ACHN (cell line): Measurements from ENCODE around the gene TMEM39A.

Experiments used
- DNase-seq: peaks from one replicate; pipeline ENCODE4 v3.0.0-alpha.2; 2015
- in situ Hi-C: cut with HindIII; loops from 2 replicates; pipeline ENCODE4 v1.10.0; 2017; ENCODE audit warnings: low sequenced_read_pairs, low pct_ligation_motif_present, low pct_unique_long_range_greater_than_20kb

Gene TMEM39A, protein sequence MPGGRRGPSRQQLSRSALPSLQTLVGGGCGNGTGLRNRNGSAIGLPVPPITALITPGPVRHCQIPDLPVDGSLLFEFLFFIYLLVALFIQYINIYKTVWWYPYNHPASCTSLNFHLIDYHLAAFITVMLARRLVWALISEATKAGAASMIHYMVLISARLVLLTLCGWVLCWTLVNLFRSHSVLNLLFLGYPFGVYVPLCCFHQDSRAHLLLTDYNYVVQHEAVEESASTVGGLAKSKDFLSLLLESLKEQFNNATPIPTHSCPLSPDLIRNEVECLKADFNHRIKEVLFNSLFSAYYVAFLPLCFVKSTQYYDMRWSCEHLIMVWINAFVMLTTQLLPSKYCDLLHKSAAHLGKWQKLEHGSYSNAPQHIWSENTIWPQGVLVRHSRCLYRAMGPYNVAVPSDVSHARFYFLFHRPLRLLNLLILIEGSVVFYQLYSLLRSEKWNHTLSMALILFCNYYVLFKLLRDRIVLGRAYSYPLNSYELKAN

DNA sequence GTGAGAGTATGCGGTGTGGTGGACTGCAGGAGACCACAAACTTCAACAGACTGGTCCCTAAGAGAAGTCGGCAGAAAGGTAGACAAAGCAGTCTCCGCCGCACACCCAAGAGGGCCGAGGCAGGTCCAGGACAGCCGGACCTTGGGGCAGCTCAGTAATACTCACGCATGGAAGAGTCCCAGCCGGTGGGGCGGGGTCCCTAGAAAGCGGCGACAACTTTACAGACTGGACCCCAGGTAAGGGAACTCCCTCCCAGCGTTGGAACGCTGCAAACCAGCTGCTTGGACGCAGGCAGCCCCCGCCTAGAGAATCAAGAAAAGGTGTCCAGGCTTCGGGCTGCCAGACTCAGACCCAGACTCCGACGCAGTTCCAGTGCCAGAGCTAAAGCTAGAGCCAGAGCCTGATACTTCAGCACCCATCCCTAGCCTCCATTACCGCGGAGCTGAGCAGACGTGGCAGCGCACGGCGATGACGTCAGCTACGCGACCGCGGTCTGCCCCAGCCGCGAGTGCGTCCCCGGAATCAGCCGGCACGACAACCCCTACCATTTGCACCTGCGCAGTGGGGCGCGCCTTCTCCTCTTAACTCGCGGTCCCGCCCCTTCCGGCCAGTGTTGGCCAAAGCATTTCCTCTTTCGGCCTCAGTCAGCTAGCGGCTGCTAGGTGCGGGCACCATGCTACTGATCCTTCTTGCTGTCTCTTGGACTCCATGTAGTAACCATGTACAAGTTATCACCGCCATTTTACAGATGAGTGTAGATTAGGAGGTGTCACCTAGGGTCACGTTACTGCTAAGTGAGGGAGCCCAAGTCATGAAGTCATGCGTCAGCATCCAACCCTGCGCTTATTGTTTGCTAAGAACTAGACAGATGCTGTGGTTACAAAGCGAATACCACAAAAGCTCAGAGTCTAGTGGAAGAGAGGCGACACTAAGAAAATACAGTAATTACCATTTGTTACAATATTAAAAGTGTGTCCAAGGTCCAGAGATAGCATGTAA lies at the start of gene TMEM39A:
Gene TMEM39A (minus strand): TSS at position 445 of the 999 bp plus-strand sequence. CDS start 1,541 bp downstream, outside the sequence.
- peak; percentile 97 for DNase-seq
- in situ Hi-C loops: no loop called here

GRCh38 chr3:119510690-119511089 lies 47.3 kb upstream of the TMEM39A start:
- in situ Hi-C loops: no loop called here
- no peak for DNase-seq

GRCh38 chr3:119508172-119508845 lies 44.9 kb upstream of the TMEM39A start:
- in situ Hi-C loops: no loop called here
- no peak for DNase-seq

DNA sequence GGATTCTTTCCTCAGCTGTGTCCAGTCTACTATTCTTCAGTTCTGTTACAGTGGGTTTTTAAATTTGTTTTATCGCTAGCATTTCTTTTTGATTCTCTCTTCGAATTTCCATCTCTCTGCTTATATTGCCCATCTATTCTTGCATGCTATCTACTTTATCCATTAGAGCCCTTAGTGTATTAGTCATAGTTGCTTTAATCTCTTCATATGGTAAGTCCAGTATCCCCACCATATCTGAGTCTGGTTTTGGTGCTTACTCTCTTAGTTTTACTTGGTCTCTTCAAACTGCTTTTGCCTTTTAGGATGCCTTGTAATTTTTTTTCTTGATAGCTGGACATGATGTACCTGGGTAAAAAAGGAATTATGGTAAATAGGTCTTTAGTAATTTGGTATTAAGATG lies 44.0 kb upstream of the TMEM39A start:
- in situ Hi-C loops: no loop called here
- no peak for DNase-seq

DNA sequence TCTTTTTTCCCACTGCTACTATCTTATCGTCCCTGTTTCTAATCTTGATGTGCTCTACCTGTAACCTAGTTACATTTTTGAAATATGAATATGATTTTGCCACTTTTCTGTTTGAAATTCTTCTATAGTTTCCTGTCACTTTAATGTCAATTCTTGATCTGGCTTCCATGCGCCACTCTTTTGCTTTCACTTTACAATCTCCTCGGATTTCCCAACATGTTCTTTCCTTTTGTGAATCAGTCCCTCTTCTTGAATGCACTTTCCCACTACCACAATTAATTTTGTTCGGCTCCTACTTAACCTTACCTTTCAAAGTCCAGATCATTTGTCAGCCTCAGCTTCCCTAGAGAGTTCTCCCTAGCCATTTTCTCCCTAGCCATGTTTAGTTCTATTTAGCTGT lies 43.2 kb upstream of the TMEM39A start:
- in situ Hi-C loops: no loop called here
- no peak for DNase-seq

DNA sequence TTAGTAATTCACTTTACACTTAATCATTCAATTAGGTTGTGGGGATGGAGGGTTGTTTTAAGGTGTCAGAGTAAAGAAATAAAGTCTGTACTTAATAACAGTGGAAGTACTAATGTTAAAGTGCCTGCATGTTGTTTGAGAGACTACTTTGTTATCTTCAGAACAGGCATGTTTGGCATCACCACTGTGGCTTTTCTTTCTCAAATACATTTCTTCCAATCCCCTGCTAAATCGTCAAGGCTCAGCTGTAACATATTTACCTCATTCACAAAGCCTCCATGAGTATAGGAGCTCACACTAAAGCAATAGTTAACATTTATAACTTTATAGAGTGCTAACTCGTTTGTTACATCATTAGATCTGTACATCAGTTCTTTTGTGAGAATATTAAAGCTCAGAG lies 37.5 kb upstream of the TMEM39A start:
- in situ Hi-C loops: no loop called here
- DNase-seq: no peak

- in situ Hi-C loops: no loop called here
Observed at GRCh38 chr3:119500265-119500664, 36.9 kb upstream of the TMEM39A start.

DNA sequence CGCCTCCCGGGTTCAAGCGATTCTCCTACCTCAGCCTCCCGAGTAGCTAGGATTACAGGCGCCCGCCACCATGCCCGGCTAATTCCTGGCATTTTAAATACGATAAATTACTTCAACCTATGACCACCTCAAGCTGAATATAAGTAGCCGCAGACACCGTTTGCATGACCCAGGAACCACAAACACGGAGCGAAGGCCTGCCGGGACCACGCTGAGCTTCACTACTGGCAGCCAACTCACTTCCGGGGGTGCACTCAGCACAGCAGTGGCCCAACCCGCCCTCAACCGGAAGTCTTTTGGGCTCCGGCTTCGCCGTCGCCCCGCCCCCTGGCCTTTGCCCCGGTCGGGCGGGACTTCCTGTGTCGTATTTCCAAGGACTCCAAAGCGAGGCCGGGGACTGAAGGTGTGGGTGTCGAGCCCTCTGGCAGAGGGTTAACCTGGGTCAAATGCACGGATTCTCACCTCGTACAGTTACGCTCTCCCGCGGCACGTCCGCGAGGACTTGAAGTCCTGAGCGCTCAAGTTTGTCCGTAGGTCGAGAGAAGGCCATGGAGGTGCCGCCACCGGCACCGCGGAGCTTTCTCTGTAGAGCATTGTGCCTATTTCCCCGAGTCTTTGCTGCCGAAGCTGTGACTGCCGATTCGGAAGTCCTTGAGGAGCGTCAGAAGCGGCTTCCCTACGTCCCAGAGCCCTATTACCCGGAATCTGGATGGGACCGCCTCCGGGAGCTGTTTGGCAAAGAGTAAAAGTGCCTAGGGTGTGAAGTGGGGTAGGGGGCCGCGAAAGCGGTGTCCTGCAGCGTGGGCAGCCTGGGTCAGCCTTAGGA lies 35.0 kb upstream of the TMEM39A start, which contains the start of gene TIMMDC1:
Gene TIMMDC1 (plus strand): TSS at position 362 of the 826 bp plus-strand sequence. CDS start 187 bp downstream, at position 549.
- in situ Hi-C loops: no loop called here
- peak; percentile 94 for DNase-seq

More at GRCh38 chr3:119500265-119500664, 36.9 kb upstream of the TMEM39A start:
- no peak for DNase-seq

DNA sequence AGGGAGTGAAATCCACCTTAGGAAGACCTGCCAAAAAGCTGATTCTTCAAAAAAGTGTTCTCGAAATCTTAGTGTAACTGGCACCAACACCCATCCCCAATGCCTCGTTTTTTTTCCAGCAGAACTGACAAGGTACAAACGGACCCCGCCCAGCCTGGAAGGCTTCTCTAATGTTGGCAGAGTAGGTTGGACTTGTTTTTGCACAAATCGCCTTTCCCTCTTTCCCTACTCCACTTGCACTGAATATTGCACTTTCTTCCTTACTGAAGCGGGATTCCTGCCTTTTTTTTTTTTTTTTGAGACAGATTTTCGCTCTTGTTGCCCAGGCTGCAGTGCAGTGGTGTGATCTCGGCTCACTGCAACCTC lies 34.4 kb upstream of the TMEM39A start:
- peak; percentile 26 for DNase-seq

DNA sequence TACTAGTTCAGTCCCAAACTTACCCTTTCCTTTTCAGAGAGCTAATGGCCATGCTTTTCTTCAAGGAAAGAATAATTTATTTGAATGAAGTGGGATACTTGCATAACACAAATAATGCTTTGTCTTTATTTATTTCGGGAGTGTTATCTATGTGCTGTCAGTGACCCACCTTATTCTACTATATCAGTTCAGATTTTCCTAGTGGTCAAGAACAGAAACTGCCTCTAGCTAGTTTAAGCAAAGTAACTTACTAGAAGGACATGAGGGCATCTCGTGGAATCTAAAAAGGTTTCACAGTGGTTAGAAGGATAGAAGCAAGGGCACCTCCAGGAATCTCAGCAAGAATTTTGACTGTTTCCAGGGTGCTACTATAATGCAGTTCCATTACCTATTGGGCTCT lies 31.2 kb upstream of the TMEM39A start:
- in situ Hi-C loops: no loop called here
- DNase-seq: no peak

More for the DNA sequence above, 34.4 kb upstream of the TMEM39A start:
- in situ Hi-C loops: no loop called here

DNA sequence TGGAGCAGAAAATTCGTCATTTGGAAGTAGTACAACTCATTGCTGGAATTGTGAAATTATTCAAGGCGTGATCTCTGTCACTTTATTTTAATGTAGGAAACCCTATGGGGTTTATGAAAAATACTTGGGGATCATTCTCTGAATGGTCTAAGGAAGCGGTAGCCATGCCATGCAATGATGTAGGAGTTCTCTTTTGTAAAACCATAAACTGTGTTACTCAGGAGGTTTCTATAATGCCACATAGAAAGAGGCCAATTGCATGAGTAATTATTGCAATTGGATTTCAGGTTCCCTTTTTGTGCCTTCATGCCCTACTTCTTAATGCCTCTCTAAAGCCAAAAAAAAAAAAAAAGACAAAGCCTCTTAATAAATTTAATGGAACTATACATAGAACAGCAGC lies 29.4 kb upstream of the TMEM39A start:
- in situ Hi-C loops: no loop called here
- DNase-seq: no peak

DNA sequence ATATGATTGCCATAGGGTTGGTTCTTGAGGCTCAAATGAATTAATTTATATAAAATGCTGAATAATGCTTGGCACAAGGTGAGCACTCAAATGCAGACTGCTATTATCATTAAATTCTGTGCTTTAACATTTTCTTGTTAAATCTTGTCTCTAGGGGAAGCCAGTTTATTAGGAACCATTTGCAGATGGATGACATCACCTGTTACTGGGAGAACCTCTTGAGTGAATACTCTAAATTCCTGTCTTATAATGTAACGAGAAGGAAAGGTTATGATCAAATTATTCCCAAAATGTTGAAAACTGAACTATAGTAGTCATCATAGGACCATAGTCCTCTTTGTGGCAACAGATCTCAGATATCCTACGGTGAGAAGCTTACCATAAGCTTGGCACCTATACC lies 28.7 kb upstream of the TMEM39A start:
- in situ Hi-C loops: no loop called here
- DNase-seq: no peak

GRCh38 chr3:119490153-119490552 lies 26.7 kb upstream of the TMEM39A start:
- no peak for DNase-seq
- in situ Hi-C loops: no loop called here

DNA sequence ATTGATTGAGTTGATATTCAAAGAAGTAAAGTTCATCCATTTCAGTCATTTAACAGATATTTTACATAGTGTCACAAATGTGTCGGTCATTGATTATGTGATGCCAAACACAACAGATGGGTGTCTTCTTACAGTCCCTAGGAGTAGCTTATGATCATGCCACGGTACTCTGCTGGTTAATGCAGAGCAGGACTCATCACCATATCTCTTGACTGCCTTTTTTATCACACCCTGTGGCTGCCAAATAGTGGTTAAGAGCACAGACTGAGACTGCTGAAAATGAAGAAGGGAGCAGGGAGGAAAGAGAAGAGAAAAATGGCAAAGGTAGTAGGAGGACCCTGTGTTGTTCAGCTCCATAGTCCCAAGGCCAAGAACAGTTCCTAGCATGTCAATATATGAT lies 22.1 kb upstream of the TMEM39A start:
- no peak for DNase-seq
- in situ Hi-C loops: no loop called here

DNA sequence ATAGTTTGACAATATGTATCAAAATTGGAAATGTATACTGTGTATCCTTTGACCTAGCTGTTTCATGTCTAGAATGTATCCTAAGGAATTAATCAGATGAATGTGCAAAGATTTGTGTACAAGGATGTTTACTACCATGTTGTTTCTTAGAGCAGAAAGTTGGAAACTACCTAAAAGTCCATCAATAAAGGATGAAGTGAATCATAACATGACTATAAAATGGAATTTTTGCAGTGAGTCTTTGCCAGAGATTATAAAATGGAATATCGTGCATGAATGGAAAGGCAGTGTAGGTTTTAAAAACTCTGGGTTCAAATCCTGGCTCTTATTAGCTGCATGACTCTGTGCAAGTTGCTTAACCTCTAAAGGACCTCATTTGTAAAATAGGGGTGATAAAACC lies 19.7 kb upstream of the TMEM39A start:
- no peak for DNase-seq
- in situ Hi-C loops: no loop called here

DNA sequence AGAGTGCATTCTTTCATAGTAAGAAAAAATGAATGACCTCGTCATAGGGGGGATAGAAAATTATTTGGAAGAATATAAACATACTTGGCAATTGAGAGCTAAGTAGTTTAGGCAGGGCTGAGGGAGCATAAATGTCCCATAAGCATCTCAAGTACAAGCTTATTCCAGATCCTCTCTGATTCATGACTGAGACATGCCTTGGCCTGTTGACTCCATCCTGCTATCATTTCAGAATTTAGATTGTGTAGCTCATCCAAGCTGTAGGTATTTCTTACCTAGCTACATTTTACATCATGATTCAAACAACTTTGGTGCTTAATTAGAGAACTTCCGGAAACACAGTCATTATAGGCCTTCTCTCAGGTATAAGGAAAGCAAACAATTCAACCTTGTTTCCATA lies 17.7 kb upstream of the TMEM39A start:
- in situ Hi-C loops: no loop called here
- DNase-seq: no peak

DNA sequence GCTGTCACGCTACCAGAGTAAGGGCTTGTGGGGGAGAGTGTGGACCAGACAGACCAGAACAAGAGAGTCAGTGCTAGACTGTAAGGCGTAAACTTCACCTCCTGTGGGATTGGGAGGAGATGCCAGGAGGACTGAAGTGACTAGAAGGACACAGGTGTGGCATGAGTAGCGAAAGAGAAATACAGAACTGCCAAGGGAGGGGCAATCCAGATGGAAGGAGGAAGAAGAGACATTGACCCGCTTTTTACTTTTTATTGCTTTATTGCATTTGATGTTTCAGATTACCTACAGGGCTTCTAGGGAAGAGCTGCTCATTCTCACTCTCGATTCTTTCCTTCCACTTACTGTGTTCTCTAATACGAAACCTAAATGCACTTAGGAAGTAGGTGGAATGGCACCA lies 7.5 kb upstream of the TMEM39A start:
- in situ Hi-C loops: no loop called here
- DNase-seq: no peak
